Measurements from ENCODE around the gene KCTD16.

GRCh38 chr5:144368556-144368955 lies 197.9 kb downstream of the KCTD16 start:
- TF ChIP-seq CTCF (IDR thresholded peaks at IDR 0.05) (no peak), EP300 (IDR thresholded peaks at IDR 0.05) (no peak), POLR2A (IDR thresholded peaks at IDR 0.05) (no peak), POLR2AphosphoS5 (IDR thresholded peaks at IDR 0.05) (no peak)

All from upper lobe of left lung (tissue), 4 donors.